NCI-H1930 (cell line): ENCODE data around the gene CEMIP.

Experiments
- DNase-seq, 2 experiments: peaks; one replicate each; lab custom pipeline; 2025; lab: John Stamatoyannopoulos, UW

The CEMIP gene

DNA sequence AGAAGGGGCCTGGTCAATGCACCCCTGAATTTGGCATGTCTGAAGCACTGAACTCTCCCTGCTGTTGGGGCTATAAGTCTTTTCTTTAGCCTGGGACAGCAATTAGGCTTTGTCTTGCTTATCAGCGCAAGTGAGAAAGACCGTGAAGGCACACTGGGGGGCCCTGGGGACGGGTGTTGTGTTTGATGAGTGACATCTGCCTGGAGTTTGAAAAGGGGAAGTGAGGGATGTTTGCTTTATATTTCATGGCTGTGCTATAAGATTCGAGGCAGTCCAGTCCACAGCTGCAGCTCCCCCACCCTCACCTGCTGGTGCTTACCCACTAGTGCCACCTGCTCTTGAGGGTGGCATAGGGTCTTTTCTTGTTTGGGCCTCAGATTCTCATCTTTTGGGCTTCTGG is 44.8 kb downstream of the CEMIP start:
- DNase-seq = no peak

DNA sequence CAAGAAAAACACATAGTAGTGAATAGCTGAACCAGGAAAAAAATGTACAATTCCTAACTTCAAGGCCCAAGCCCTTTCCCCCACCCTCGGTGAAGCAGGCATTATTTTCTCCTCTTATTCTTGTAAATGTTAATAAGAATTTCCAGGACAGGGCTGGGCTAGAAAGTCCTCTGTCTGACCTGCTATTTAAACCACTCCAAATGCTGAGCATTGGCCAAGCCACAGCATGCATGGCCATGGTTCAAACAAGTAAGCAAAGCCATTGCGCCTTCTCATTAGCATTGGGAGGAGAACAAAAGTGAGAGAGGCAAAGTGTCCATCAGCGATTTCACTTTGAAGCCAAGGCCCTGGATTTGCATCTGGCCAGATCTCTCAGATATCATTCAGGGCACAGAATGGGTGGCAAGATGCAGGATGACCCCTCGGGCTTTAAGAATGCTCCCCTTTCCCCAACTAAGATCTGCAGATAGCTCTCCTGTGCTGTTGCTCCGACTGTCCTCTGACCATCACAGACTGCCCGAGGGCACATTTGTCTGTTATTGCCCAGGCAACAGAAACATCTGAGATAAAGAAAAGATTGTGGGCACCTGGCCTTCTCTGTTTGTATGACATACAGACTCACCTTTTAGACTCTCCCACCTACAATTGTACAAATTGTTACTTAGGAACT is 46.3 kb downstream of the CEMIP start:
- DNase-seq = no peak

DNA sequence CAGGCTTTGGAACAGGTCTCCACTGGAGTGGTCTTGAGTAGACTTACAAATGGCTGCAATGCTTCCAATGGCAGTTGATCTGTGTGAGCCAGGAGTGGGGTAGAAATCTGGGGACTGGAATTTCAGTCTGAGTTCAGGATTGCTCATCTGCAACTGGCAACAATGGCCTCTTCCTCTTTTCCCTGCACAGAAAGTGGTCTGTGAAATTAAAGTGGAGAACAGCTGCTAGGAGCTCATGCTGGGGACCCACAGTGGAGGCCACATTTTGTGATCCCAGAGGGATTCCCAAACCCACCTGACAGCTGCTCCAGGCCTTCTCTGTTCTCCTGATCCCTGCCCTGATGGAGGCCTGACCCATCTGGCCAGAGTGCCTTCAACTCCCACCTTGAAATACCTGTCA is 49.6 kb downstream of the CEMIP start:
- DNase-seq = no peak

DNA sequence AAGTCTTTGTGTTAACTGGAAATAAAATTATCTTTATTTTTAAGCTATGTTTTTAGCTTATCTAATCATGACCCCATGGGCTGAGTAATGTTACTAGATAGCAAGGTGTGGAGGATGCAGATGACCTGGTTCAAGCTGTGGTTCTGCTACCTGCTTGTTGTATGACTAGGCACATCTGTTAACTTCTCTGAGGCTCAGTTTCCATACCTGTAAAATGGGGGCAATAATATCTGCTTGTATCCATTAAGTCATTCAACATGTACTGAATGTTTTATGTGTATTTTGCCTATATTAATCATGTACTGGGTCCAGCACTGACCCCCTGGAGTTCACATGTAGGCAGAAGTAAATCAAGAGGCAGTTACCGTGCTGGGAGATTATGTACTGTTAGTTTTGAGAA is 51.5 kb downstream of the CEMIP start:
- DNase-seq = no peak

DNA sequence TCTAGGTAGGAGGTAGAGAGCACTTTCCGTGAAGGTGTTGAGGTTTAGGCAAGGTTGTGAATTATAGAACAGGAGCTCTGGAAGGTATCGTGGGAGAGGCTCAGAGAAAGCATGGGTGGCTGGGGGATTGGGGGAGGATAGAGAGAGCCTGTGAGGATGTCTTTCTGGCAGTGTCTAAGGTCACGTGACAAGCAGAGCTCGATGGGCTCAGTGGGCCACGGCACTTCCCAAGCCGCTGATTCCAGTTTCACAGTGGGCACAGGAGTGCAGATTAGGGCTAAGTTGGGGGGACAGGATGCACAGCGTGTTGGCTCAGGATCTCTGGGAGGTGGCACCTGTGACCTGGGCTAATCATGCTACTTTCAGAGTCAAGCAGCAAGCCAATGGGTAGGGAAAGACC is 52.0 kb downstream of the CEMIP start:
- DNase-seq = no peak

DNA sequence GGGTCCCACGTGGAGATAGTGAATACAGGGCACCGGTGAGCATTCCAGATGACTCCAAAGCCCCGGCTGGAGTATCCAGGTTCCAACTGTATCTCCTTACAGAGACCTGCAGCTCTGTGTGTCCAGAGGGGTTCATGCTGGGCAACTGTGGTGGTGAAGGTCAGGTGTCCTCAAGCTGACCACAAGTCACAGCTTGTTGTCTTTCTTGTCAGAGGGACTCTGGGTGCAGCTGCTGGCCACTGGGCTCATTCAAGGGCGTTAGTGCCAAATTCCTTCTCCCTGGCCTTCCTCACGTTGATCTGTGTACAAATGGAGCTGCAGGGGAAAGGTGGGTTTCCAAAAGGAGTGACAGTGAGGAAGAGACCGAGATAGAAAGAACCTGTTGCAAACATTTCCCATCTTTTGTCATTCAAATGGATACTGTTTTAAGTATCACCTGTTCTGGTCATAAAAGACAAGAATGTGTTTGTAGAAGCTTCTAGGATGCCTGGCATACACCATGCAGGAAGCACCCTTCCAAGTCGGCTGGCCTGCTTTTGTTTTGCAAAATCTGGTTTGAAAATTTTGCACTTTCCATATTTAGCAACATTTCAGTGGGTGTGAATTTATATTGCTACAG is 52.5 kb downstream of the CEMIP start:
- no peak for DNase-seq

DNA sequence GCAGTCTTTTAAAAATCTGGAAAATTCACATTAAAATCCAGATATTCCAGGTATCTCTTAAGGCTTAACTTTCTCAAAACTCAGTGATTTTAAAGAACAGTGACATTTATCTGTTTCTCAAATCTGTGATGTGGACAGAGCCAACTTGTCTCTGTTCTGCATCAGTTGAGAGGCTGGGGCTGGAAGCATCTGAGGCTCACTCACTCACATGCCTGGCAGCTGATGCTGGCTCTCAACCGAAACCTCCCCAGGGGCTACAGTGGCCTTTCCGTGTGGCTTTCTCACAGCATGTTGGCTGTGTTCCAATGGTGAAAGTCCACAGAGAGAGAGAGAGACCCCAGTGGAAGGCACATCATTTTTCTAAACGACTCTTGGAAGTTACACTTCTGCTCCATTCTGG is 53.5 kb downstream of the CEMIP start:
- no peak for DNase-seq

DNA sequence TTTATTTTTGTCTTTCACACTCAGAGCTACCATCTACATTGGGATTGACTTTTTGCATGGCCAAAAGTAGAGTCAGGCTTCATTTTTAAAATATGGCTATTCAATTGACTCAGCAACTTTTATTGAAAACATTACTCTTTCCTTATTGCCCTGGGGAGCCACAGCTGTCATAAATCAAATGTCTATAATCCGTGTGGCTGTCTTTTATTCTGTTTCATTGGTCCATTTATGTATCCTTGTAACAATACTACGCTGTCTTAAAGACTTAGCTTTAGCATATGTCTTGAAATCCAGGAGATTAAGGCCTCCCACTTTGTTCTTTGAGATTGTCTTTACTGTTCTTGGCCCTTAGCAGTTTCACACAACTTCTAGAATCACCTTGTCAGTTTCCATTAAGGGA is 55.2 kb downstream of the CEMIP start:
- DNase-seq = no peak

DNA sequence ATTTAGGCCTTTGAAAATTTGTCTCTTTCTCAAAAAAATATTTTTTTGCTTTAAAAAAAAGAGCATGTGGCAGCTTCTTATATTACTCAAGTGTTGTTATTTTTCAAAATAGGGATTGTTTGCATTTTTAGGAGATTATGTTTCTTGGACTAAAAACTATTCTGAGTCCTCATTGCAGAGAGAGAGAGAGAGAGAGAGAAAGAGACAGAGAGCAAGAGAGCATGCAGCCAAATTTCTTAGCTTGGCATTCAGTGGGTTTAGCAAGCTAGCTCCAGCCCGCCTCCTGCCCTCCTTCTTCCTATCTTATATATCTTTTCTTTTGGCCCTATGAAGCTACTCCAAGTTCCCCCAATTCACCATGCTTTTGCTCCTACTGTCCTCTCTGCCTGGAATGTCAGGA is 55.7 kb downstream of the CEMIP start:
- no peak for DNase-seq

DNA sequence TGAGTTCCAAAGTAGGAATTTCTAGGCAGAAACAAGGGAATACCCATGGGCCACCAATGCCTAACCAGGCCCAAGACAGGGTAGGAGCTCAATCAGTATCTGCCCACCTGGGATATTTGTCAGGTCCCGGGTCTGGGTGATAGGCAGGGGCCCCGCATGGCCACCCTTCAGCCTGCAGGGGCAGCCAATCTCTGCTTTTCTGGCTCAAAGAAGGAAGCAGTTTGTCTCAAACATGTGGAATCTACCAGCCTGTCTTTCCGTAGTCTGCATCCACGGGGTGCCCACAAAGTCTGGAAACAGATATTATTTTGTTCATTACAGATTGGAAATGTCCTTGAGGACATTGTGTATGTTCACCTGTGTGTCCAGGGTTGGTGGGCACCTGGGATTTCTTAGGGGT is 56.2 kb downstream of the CEMIP start:
- DNase-seq = no peak

DNA sequence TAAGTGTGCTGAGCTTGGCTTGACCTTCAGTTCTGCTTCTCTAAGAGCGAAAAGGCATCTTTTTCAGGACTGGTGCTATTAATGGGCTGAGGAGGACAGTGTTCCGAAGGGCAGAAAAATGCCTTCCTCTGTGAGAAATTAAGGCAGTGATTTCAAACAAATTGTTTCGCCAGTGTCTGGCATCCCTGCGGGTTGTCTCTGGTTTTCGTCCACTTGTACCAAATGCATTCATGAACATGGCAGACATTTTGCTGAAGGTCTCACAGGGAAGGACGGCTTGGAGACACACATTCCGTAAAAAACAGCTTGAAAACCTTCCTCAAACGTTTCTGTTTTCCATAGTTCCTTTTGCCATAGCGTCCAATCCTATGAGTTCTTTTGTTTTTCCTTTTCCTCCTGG is 57.1 kb downstream of the CEMIP start:
- DNase-seq = no peak

DNA sequence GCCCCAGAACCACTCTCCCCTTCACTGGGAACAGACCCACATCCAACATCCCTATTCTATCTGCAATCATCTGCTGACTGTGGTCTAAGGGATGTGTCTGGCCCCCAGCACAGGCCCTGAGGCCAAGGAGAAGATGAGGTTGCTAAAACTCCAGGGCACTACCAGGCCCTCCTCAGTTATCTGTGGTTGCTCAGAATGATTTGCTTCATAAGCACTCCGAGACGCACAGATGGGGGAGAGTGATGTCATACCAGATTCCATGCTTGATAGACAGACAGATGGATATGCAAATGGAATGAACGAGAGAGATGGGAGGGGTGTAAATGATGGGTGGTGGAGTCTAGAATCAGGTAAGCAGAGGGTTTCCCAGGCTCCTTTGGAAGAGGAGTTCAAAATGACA is 57.8 kb downstream of the CEMIP start:
- DNase-seq = no peak

DNA sequence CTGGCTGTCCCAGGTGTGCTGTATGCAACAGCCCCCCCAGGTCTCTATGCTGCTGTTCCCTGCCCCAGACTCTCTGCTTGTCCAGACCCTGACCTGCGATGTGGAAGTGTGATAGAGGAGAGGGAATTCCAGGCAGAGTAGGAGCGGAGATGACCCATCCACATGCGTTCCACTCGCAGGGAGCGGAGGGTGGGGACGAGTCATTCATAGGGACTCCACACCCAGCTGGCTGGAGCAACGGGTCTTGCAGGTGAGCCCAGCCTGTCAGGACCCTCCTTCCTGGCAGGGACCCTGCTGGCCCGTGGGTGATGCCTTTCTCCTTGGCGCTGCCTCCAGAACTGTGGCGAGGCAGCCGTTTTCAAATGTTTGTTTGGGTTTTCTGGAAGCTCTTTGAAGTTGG is 58.8 kb downstream of the CEMIP start:
- DNase-seq = no peak

DNA sequence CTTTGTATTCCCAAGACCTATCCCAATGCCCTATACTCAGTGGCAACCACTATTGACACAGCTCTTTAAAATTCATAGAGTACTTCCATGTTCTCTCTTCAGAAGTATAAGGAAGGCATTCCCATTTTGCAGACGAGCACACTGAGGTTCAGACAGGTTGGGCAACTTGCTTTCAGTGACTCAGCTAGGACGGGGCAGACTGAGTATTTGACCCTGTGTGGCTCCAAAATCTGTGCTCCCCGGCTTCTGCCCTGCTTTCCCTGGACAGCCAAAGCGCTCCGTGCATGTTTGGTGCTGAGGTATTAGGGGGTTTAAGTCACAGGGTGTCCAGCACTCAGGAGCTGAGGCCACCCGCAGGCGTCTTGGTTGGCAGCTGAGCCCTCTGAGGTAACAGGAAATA is 59.5 kb downstream of the CEMIP start:
- no peak for DNase-seq

DNA sequence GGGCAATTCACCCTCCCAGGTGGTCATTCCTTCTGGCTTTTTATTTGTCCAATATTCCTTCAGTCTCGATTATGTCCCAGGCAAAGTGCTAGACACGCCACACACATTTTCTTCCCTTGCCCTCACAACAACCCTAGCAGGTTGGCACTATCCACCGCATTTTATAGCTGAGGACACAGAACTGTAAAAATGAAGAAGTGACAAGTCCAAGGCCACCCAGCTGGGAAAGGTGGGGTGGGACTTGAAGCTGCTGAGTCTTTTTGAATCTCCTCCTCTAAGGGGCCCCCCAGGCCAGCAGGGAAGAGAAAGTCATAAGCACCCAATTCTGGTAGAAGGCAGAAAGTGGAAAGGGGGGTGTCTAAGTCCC is 60.6 kb downstream of the CEMIP start:
- no peak for DNase-seq

DNA sequence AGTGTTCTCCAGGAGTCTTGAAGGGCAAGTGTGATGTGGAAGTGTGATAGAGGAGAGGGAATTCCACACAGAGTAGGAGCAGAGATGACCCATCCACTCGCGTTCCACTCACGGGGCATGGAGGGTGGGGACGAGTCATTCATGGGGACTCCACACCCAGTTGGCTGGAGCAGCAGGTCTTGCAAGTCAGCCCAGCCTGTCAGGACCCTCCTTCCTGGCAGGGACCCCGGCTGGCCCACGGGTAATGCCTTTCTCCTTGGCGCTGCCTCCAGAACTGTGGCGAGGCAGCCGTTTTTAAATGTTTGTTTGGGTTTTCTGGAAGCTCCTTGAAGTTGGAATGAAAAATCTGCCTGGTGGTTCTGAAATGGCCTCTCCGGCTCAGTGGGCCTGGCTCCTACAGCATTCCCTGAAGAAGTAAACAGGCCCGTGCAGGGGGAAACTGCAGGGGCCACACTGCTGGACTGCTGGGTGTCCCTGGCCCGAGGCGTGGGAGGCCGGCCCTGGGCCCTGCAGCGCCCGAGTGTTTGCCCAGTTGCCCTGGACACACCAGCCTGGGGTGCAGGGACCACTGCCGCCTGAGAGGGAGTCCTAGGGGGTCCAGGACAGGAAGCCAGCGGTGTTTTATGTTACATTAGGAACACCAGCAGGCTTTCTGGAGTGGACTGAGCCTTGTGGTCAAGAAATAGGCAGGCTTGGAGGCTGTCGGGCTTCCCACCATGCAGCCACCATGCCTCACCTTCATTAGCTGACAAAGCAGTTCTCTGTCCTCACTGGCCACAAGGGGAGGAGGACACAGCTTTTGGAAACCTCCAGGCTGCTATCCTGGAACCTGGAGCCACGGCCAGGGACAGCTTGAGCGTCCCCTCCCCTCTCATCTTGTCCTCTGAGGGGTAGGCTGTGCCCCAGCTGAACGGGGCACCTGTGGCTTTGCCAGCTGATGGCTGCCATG is 61.3 kb downstream of the CEMIP start:
- DNase-seq = no peak

DNA sequence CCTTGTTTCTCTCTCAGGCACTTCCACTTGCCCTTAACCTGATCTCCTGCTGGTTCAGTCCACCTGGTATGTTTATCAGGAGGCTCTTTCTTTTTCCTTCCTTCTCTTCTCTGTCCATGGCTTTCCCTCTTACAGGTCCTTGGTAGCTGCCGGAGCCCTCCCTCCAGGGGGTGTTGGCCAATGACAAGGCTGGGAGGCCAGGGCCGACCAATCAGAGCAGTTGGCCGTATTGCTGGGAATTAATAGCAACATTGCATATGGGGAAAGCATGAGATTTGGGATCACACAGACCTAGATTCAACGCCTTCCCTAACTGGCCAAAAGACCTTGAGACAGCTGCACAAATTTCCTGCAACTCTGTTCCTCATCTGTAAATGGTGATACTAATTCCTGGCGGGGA is 62.4 kb downstream of the CEMIP start:
- no peak for DNase-seq

DNA sequence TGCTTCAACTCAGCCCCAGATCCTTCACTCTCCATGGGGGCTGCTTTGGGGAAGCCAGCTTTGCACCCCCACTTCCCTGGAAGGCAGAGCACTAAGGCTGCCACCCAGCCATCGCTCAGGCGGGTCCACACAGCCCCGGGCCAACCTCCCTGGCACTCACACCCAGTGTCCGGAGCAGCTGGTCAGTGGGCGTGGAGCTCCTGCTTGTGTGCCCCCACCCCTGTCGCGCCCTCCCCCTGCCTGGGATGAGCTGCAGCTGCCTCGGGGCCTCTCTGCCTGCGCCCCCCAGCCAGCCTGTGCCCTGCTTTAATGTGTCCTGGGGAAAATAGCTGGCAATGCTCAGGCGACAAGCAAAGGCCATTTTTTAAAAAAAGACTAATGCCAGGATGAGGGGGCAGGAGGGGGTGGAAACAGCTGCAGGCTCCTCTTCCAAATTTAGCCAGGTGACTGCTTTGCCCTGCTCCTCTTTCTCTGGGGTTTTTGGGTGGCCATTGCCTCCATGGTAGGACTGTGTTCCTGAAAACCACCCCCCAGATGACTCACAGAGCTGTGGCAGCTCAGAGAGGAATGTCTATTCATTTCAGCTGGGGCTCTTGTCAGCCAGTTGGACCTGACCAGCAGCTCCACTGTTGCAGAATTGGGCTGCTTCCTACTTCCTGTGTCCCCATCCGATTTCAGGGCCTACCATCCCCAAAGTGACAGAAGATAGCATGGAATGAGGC is 65.0 kb downstream of the CEMIP start:
- DNase-seq = no peak

DNA sequence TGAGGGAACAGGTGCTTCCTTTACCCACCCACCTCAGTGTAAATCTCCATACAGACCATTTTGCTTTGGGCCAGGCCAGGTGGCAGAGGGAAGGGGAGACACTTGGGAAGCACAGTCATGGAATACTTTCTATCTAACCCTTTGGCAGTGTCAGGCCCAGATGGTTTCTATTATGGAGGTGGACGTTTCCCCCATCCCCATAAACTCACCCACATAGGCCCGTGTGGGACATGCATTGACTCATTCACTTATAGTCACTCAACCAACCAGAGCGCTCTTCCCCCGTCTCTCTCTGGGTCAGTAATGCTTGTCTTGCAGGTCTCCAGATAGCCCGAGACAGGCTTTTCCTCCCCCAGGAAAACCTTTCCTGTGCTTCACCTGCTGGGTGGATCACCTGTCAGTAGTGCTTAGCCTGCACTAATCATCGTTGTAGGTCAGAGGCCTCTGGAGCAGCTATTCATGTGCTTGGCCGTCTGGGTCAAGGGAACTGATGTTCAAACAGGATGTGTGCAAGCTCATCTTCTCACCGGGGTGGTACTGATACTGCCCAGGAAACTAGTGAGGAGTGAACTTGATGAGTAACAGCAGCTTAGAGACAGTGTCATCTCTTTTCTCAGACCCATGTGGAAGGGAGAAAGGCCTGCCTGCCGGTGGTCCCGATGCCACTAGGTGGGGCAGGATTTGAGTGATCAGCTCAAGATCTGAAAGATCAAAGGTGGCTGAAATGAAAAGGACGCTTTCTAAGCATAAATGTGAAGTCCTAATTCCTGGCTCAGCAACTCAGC is 67.1 kb downstream of the CEMIP start:
- DNase-seq = no peak

DNA sequence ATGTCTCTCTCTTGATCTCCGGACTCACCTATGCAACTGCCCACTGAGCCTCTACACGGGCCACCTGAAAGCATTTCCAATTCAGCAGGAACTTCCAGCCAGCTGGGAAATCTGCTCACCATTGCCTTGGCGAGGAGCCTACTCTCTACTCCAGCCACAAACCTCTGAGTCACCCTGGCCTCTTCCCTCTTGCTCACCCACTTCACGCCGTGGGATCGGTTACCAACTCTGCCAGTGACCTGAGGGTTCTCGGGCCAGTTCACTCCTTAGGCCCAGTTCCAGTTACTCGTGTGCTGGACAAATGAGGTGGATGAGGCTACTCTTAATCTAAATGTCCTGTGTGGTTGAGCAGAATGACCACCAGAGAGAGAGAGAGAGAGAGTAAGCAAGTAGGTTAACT is 70.1 kb downstream of the CEMIP start:
- no peak for DNase-seq

DNA sequence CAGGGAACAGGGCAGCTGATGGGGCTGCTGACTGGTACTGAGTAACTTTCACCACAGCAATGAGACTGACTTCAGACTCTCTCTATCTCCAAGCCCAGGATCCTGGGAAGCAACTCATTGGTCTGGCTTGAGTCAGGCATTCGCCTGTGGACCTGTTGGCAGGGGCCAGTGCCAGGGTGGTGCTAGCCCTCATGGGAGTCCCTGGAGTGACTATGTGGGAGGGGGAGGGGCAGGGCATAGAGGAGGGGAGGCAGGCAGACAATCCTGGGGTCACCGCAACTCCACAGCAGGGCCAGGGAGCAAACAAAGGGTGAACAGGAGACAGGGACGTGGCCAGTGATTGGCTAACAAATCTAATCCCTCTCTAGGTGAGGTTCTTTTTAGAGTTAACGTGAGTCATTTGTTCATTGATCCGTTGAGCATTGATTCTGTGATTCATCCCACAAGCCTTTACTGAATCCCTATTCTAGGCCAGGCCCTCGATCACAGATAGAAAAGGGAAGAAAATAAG is 71.8 kb downstream of the CEMIP start:
- no peak for DNase-seq

DNA sequence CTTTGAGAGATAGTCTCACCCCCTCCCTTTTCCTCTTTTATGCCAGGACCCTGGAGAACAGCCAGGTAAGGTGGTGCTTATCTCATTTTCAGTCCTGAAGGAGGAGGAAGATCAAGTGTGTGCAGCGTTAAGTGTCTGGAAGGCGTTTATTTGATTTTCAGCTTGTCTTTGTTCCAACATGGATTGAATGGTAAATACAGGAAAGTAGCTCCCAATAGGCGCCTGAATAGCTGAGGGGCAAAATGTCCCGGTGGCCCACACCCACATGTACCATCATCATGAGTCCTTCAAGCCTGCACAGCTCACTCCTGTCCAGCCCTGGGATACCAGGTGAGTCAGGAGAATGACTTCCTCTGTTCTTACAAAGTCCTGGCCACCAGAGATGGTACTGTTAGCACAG is 73.5 kb downstream of the CEMIP start:
- DNase-seq = no peak
